ENCODE data around the gene PTPN20.

Gene PTPN20

DNA sequence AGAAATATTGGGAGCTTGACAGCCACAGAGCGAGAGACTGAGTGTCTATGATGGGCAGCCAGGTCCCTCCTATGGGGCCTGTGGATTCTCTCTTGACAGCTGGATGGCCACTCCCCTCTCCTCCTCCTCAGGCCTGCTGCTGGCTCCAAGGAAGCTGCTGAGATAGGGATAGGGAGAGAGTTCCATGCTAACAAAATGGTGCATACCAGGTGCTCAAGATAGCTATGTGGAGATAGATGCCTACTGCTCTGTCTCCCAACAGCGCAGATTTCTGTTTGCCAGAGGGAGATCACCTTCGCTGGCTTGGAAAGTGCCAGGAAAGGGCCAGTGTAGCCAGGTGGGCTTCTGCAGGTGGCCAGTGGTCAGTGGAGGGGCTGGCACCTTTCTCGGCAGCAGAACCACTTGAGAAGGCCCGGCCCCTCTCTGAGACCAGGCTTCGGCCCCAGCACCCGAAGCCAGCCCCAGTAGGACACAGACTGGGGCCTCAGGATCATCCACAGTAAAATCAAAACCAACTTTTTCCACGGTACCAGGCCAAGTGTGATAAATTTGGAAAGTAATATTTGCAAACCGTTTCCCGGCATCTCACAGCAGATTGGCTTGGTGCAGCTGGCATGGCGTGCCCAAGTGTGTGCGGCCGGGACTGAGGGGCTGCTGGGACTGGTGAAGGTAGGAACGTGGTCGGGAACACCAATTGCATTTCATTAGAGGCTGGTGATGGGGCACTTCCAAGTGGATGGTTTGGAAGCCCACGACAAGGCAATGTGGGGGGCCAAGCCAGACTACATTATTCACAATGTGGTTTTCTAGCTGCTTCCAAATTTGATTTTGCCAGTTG lies 139.6 kb downstream of the PTPN20 start:
- DNase-seq, result no peak

DNA sequence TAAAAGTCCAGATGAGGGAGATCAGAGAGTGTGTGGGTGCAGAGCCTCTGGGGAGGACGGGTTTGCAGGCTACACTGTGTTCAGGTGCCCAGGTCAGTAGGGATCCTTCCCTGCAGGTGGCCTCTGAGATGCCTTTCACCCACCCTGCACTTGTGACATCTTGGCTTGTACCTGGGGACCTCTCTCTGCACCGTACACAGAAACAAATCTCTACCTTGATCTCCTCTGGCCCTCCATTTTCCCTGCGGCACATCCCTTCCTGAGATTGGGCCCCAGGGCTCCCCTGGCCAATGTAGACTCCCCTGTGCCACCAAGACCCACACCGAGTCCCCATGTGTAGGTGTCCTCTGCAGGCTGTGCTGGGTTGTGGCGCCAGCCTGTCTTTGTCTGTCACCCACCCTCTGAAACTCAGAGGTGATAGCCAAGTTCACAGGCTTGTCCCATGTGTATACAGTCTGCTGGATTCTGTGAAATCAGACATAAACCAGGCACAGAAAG lies 140.6 kb downstream of the PTPN20 start:
- DNase-seq, result no peak
